H9 (cell line): ENCODE measurements around the gene RGS9. TPM values are rescaled to one million over a fixed set of nuclear protein-coding genes. Genes with fewer than 3 reads are reported as not detected.

ENCODE experiments used
- DNase-seq: peaks from one replicate; pipeline ENCODE4 v3.0.0-alpha.2; 2017
- H2AFZ ChIP-seq: one replicate; pipeline ENCODE4 v1.6.1; 2013; ENCODE audit warnings: mild to moderate bottlenecking, low read length, control low read depth, moderate library complexity
- H2AK5ac ChIP-seq: 2 replicates; pipeline ENCODE4 v1.6.1; 2013; ENCODE audit warnings: low read length, control low read depth, mixed read lengths; ENCODE audit not compliant: insufficient read length
- H2BK120ac ChIP-seq: one replicate; pipeline ENCODE4 v1.6.1; 2013; ENCODE audit warnings: low read depth, mild to moderate bottlenecking, low read length, control low read depth, inconsistent platforms; ENCODE audit not compliant: poor library complexity, severe bottlenecking
- H2BK12ac ChIP-seq: 2 replicates; pipeline ENCODE4 v1.6.1; 2013; ENCODE audit warnings: low read length, control low read depth, mixed read lengths, low read depth; ENCODE audit not compliant: insufficient read length
- H2BK15ac ChIP-seq: 2 replicates; pipeline ENCODE4 v1.6.1; 2013; ENCODE audit warnings: low read depth, low read length, control low read depth
- H2BK20ac ChIP-seq: one replicate; pipeline ENCODE4 v1.6.1; 2013; ENCODE audit warnings: low read depth, mild to moderate bottlenecking, low read length, control low read depth, inconsistent platforms; ENCODE audit not compliant: poor library complexity, severe bottlenecking
- H2BK5ac ChIP-seq: 2 replicates; pipeline ENCODE4 v1.6.1; 2013; ENCODE audit warnings: low read length, control low read depth, mixed read lengths; ENCODE audit not compliant: insufficient read length
- H3K14ac ChIP-seq: 2 replicates; pipeline ENCODE4 v1.6.1; 2013; ENCODE audit warnings: low read length, control low read depth; ENCODE audit not compliant: insufficient read depth
- H3K18ac ChIP-seq: 2 replicates; pipeline ENCODE4 v1.6.1; 2013; ENCODE audit warnings: low read depth, mild to moderate bottlenecking, mixed read lengths, low read length, control low read depth; ENCODE audit not compliant: insufficient read length
- H3K23ac ChIP-seq: 2 replicates; pipeline ENCODE4 v1.6.1; 2013; ENCODE audit warnings: low read length, control low read depth, mixed read lengths, low read depth; ENCODE audit not compliant: insufficient read length
- H3K23me2 ChIP-seq: 2 replicates; pipeline ENCODE4 v1.6.1; 2013; ENCODE audit warnings: low read depth, mild to moderate bottlenecking, mixed read lengths, low read length, control low read depth; ENCODE audit not compliant: insufficient read length, poor library complexity, severe bottlenecking
- H3K27ac ChIP-seq: 2 replicates; pipeline ENCODE4 v1.5.1; 2013; ENCODE audit warnings: low read length, control low read depth, mixed read lengths, low read depth; ENCODE audit not compliant: insufficient read length
- H3K27me3 ChIP-seq: 2 replicates; pipeline ENCODE4 v1.6.1; 2013; ENCODE audit warnings: low read length, control low read depth, inconsistent platforms; ENCODE audit not compliant: insufficient read depth
- H3K4ac ChIP-seq: 2 replicates; pipeline ENCODE4 v1.6.1; 2013; ENCODE audit warnings: low read depth, mild to moderate bottlenecking, control low read depth, inconsistent platforms, low read length, moderate library complexity
- H3K4me1 ChIP-seq: 2 replicates; pipeline ENCODE4 v1.6.1; 2013; ENCODE audit warnings: low read length, control low read depth, inconsistent platforms; ENCODE audit not compliant: insufficient read depth
- H3K4me2 ChIP-seq: 2 replicates; pipeline ENCODE4 v1.6.1; 2013; ENCODE audit warnings: low read length, control low read depth, mixed read lengths; ENCODE audit not compliant: insufficient read length, insufficient read depth
- H3K56ac ChIP-seq: 2 replicates; pipeline ENCODE4 v1.6.1; 2013; ENCODE audit warnings: low read depth, mild to moderate bottlenecking, mixed read lengths, low read length, control low read depth; ENCODE audit not compliant: insufficient read length
- H3K79me1 ChIP-seq: 2 replicates; pipeline ENCODE4 v1.6.1; 2013; ENCODE audit warnings: low read depth, mild to moderate bottlenecking, moderate library complexity, low read length, control low read depth, inconsistent platforms; ENCODE audit not compliant: insufficient read depth, poor library complexity, severe bottlenecking
- H3K79me2 ChIP-seq: 2 replicates; pipeline ENCODE4 v1.6.1; 2013; ENCODE audit warnings: low read length, control low read depth, inconsistent platforms; ENCODE audit not compliant: insufficient read depth
- H3K9ac ChIP-seq: 2 replicates; pipeline ENCODE4 v1.6.1; 2013; ENCODE audit warnings: low read length, control low read depth, mixed read lengths; ENCODE audit not compliant: insufficient read length; ENCODE audit errors: extremely low read depth
- H3K9me3 ChIP-seq: one replicate; pipeline ENCODE4 v1.6.1; 2013; ENCODE audit warnings: low read depth, low read length, inconsistent platforms; ENCODE audit not compliant: control insufficient read depth
- H3T11ph ChIP-seq: one replicate; pipeline ENCODE4 v1.6.1; 2013; ENCODE audit warnings: mild to moderate bottlenecking, low read length, control low read depth, inconsistent platforms
- H4K20me1 ChIP-seq: one replicate; pipeline ENCODE4 v1.6.1; 2013; ENCODE audit not compliant: control insufficient read depth, insufficient read length, insufficient read depth
- H4K5ac ChIP-seq: 2 replicates; pipeline ENCODE4 v1.6.1; 2013; ENCODE audit warnings: low read depth, mild to moderate bottlenecking, mixed read lengths, low read length, control low read depth; ENCODE audit not compliant: insufficient read length
- H4K8ac ChIP-seq: replicated peaks from 2 replicates; pipeline ENCODE4 v1.6.1; 2013; ENCODE audit warnings: low read length, control low read depth, mixed read lengths, low read depth; ENCODE audit not compliant: insufficient read length
- H4K91ac ChIP-seq: 2 replicates; pipeline ENCODE4 v1.6.1; 2013; ENCODE audit warnings: low read depth, mild to moderate bottlenecking, moderate library complexity, mixed read lengths, low read length, control low read depth; ENCODE audit not compliant: insufficient read length
- H3K27ac Mint-ChIP-seq, 3 experiments: 2 replicates in 2 of 3; 3 replicates in 1 of 3; pipeline ENCODE4 v1.8.0; 2020 to 2021; ENCODE audit warnings: mixed read lengths in 3 of 3, mild to moderate bottlenecking in 1 of 3, moderate library complexity in 1 of 3
- H3K27me3 Mint-ChIP-seq: 2 replicates; pipeline ENCODE4 v1.8.0; 2021; ENCODE audit warnings: low read depth, mild to moderate bottlenecking, moderate library complexity, mixed read lengths
- H3K36me3 Mint-ChIP-seq, 3 experiments: 2 replicates in 2 of 3; 3 replicates in 1 of 3; pipeline ENCODE4 v1.8.0; 2020 to 2021; ENCODE audit warnings: low read depth in 3 of 3, mixed read lengths in 3 of 3; ENCODE audit not compliant: insufficient read depth in 1 of 3
- H3K4me1 Mint-ChIP-seq, 2 experiments: 2 replicates each; pipeline ENCODE4 v1.8.0; 2020; ENCODE audit warnings: mixed read lengths in 2 of 2
- H3K4me3 Mint-ChIP-seq, 2 experiments: 2 replicates in 1 of 2; 3 replicates in 1 of 2; pipeline ENCODE4 v1.8.0; 2020 to 2021; ENCODE audit warnings: mild to moderate bottlenecking in 2 of 2, mixed read lengths in 2 of 2, moderate library complexity in 1 of 2
- H3K9me3 Mint-ChIP-seq, 2 experiments: 2 replicates in 1 of 2; 3 replicates in 1 of 2; pipeline ENCODE4 v1.8.0; 2020; ENCODE audit warnings: mild to moderate bottlenecking in 2 of 2, mixed read lengths in 2 of 2, moderate library complexity in 1 of 2
- WGBS: extraction: QIAGEN DNeasy Blood & Tissue Kit; methylation state at CpG from one replicate; pipeline ENCODE4 v1.1.7; 2013; ENCODE audit warnings: missing lambda C conversion rate, low lambda C conversion rate, mixed read lengths; ENCODE audit not compliant: insufficient read length; ENCODE audit errors: extremely low coverage; 5-methylcytosine and 5-hydroxymethylcytosine counted together
- total RNA-seq: library from RNA; stranded (reverse); gene quantifications from 2 replicates; pipeline ENCODE4 v1.2.1, GENCODE V29; 2021
- TF ChIP-seq, protein P1 (sequence below): fragments of 200-600 bp; sonication (generic); conservative IDR thresholded peaks from 3 replicates; pipeline ENCODE4 v1.8.0; 2021; ENCODE audit warnings: antibody characterized with exemption, mild to moderate bottlenecking

The RGS9 gene
- total RNA-seq, 1 experiment from 2014 or later = 12.0 TPM

- peaks cover 0 to 3% of the 10 kb centered on the region in 2 experiments; a peak in 2 of 5 replicates for H3K9me3 Mint-ChIP-seq
- Histone ChIP-seq H3K4me2 (no peak overlapping the region), H4K91ac (peak overlapping the region; percentile 74), H2BK5ac (no peak overlapping the region), H3K27me3 (no peaks in the 10 kb centered on the region), H3K79me1 (no peaks in the 10 kb centered on the region), H3K23ac (no peak overlapping the region), H3K79me2 (no peaks in the 10 kb centered on the region), H3K27ac (peak overlapping the region; percentile 83), H3K4ac (0 out of 2 replicates have a peak overlapping the region, but pooled peaks have one; percentile 61), H2BK20ac (no peak overlapping the region), H2BK15ac (no peak overlapping the region), H4K20me1 (no peaks in the 10 kb centered on the region), H3T11ph (no peak overlapping the region), H2AFZ (no peak overlapping the region), H3K9me3 (no peaks in the 10 kb centered on the region), H3K23me2 (peaks cover 3% of the 10 kb centered on the region), H2BK120ac (no peak overlapping the region), H3K18ac (peak overlapping the region; percentile 82), H4K5ac (no peak overlapping the region), H3K14ac (peak overlapping the region; percentile 86; the same call in 1 of the 2 replicates), H3K9ac (no peak overlapping the region), H2BK12ac (no peak overlapping the region), H2AK5ac (no peak overlapping the region), H3K4me1 (peaks cover 8% of the 10 kb centered on the region; the same call in 1 of the 2 replicates), H3K56ac (no peak overlapping the region), H4K8ac (no peak overlapping the region)
- no CpG with 5 or more reads among the region's 4 CpGs for WGBS
- H3K27me3 Mint-ChIP-seq = no peaks in the 10 kb centered on the region
- peaks cover 29 to 40% of the 10 kb centered on the region in 2 experiments for H3K4me1 Mint-ChIP-seq
- no peak overlapping the region for H3K4me3 Mint-ChIP-seq
- TF ChIP-seq, protein P1, sequence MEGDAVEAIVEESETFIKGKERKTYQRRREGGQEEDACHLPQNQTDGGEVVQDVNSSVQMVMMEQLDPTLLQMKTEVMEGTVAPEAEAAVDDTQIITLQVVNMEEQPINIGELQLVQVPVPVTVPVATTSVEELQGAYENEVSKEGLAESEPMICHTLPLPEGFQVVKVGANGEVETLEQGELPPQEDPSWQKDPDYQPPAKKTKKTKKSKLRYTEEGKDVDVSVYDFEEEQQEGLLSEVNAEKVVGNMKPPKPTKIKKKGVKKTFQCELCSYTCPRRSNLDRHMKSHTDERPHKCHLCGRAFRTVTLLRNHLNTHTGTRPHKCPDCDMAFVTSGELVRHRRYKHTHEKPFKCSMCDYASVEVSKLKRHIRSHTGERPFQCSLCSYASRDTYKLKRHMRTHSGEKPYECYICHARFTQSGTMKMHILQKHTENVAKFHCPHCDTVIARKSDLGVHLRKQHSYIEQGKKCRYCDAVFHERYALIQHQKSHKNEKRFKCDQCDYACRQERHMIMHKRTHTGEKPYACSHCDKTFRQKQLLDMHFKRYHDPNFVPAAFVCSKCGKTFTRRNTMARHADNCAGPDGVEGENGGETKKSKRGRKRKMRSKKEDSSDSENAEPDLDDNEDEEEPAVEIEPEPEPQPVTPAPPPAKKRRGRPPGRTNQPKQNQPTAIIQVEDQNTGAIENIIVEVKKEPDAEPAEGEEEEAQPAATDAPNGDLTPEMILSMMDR = no peak
- DNase-seq = no peak
- H3K27ac Mint-ChIP-seq = peak overlapping the region; percentile 17 to 92 (median 85); a peak in 5 of 7 replicates
- H3K36me3 Mint-ChIP-seq = no peaks in the 10 kb centered on the region
These were observed 47.9 kb downstream of the RGS9 start for GRCh38 chr17:65185062-65185461.
